Measurements from ENCODE around the gene EMX2. TPM values are rescaled to one million over a fixed set of nuclear protein-coding genes. Genes with fewer than 3 reads are reported as not detected.

Gene EMX2
- total and polyA plus RNA-seq, 10 of the 15 experiments (the other 5 are each of a cell fraction or from before 2014, with no cell fraction given): 0.12 TPM; not detected in 9

- Histone ChIP-seq H3K27me3 (replicated peaks in 1 of 2; ENCODE audit: control insufficient read depth in 2 of 2, insufficient read depth in 2 of 2, low read length in 1 of 2) (no peaks in the 10 kb centered on the region; a peak in 1 of 4 replicates), H3K36me3 (ENCODE audit: control insufficient read depth in 2 of 2, insufficient read depth in 2 of 2, low read length in 1 of 2) (no peaks in the 10 kb centered on the region), H4K20me1 (ENCODE audit: control insufficient read depth, insufficient read depth) (no peaks in the 10 kb centered on the region; the same call in 1 of the 2 replicates), H3K4me1 (ENCODE audit: control insufficient read depth, insufficient read depth, low read length) (no peaks in the 10 kb centered on the region), H2AFZ (ENCODE audit: control insufficient read depth, low read depth, low read length) (no peak overlapping the region), H3K4me2 (ENCODE audit: control insufficient read depth, insufficient read depth) (no peak overlapping the region), H3K9me3 (replicated peaks; ENCODE audit: control insufficient read depth, insufficient read depth, low read length) (no peaks in the 10 kb centered on the region), H3K27ac (ENCODE audit: control insufficient read depth, insufficient read depth) (no peak overlapping the region), H3K4me3 (no peak overlapping the region), H3K79me2 (ENCODE audit: control insufficient read depth, insufficient read depth, low read length) (no peaks in the 10 kb centered on the region), H3K9ac (ENCODE audit: control insufficient read depth, insufficient read depth, low read length) (no peak overlapping the region)
- no peak for DNase-seq (ENCODE audit: low read depth, low spot score)
- in situ Hi-C loops (cut with MboI): no loop called here
- ChIA-PET POLR2A (no interaction called here), SMC1A (ENCODE audit: uncharacterized antibody, unreplicated experiment) (interaction anchor here (0.6 to 0.8 kb wide), 2 partner anchors 35 to 78 kb away, joined by 3 to 4 read pairs; no protein-coding TSS in a partner anchor), RAD21 (ENCODE audit: unreplicated experiment) (no interaction called here), CTCF (no interaction called here)
- WGBS (ENCODE audit: insufficient coverage, insufficient replicate concordance, low lambda C conversion rate, missing lambda C conversion rate): 32% methylated on average over 11 of the region's 11 CpGs
- FAIRE-seq: no peak
- intact Hi-C loops (cut with micrococcal nuclease; ENCODE audit: unreplicated experiment): no loop called here
- no TSS peak for BruUV-seq (replicated peaks)
- ATAC-seq: no peak
- no peak for TF ChIP-seq PML (IDR thresholded peaks at IDR 0.05; ENCODE audit: low read length)
- no peak for TF ChIP-seq ZBTB40 (IDR thresholded peaks at IDR 0.05; ENCODE audit: borderline replicate concordance)
- no peak for TF ChIP-seq CHD2 (IDR thresholded peaks at IDR 0.05; ENCODE audit: borderline replicate concordance, low read depth, low read length)
- TF ChIP-seq IKZF1 (conservative IDR thresholded peaks at IDR 0.05): no peak
- TF ChIP-seq RBBP5 (conservative IDR thresholded peaks at IDR 0.05): no peak
- TF ChIP-seq CUX1 (IDR thresholded peaks at IDR 0.05; ENCODE audit: insufficient replicate concordance, low read depth, low read length): no peak
- TF ChIP-seq REST (IDR thresholded peaks at IDR 0.05; ENCODE audit: low read depth, low read length): no peak
These were observed 32.1 kb downstream of the EMX2 start for GRCh38 chr10:117574498-117575146.

All from GM12878 (cell line).